ENCODE results near the gene TRIOBP. TPM values are rescaled to one million over a fixed set of nuclear protein-coding genes. Genes with fewer than 3 reads are reported as not detected.

Gene TRIOBP
- total and polyA plus RNA-seq, 2 of the 13 experiments (the other 11 are each of a cell fraction or from before 2014, with no cell fraction given), result 6.1 to 15.4 TPM

DNA sequence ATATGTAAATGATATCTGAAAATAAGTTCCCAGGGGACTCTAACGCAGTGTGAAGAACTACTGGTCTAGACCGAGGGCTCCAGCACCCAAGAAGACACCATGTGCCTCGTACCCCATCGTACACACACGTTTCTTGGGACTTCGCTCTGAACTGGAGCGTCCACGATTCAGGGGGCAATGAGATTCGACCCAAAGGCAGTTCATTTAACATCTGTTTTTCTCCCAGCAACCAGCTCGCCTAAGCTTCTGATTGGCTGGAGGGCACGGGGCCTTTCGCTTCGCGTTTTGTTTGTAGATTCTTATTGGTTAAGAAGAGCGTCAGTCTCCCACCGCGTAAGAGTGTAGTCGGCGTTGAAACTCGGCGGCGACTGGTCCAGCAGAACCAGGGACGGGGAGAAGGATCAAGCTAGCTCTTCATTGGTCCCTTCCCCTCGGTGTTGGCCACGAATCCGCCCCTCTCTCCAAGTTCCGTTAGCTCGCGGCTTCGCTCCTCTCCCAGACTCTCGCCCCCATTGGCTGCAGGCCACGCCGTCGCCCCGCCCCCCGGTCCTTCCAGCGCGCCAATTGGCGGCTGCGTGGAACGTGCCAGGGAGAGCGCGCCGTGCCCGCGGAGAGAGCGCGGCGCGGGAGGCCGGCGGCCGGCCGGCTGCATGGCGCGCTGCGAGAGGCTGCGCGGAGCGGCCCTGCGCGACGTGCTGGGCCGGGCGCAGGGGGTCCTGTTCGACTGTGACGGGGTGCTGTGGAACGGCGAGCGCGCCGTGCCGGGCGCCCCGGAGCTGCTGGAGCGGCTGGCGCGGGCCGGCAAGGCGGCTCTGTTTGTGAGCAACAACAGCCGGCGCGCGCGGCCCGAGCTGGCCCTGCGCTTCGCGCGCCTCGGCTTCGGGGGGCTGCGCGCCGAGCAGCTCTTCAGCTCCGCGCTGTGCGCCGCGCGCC, 38.4 kb upstream of the TRIOBP start, which contains the start of gene PDXP (continued):
- TF ChIP-seq RAD51 (IDR thresholded peaks at IDR 0.05; ENCODE audit: borderline replicate concordance), result no peak
- TF ChIP-seq, protein P1, sequence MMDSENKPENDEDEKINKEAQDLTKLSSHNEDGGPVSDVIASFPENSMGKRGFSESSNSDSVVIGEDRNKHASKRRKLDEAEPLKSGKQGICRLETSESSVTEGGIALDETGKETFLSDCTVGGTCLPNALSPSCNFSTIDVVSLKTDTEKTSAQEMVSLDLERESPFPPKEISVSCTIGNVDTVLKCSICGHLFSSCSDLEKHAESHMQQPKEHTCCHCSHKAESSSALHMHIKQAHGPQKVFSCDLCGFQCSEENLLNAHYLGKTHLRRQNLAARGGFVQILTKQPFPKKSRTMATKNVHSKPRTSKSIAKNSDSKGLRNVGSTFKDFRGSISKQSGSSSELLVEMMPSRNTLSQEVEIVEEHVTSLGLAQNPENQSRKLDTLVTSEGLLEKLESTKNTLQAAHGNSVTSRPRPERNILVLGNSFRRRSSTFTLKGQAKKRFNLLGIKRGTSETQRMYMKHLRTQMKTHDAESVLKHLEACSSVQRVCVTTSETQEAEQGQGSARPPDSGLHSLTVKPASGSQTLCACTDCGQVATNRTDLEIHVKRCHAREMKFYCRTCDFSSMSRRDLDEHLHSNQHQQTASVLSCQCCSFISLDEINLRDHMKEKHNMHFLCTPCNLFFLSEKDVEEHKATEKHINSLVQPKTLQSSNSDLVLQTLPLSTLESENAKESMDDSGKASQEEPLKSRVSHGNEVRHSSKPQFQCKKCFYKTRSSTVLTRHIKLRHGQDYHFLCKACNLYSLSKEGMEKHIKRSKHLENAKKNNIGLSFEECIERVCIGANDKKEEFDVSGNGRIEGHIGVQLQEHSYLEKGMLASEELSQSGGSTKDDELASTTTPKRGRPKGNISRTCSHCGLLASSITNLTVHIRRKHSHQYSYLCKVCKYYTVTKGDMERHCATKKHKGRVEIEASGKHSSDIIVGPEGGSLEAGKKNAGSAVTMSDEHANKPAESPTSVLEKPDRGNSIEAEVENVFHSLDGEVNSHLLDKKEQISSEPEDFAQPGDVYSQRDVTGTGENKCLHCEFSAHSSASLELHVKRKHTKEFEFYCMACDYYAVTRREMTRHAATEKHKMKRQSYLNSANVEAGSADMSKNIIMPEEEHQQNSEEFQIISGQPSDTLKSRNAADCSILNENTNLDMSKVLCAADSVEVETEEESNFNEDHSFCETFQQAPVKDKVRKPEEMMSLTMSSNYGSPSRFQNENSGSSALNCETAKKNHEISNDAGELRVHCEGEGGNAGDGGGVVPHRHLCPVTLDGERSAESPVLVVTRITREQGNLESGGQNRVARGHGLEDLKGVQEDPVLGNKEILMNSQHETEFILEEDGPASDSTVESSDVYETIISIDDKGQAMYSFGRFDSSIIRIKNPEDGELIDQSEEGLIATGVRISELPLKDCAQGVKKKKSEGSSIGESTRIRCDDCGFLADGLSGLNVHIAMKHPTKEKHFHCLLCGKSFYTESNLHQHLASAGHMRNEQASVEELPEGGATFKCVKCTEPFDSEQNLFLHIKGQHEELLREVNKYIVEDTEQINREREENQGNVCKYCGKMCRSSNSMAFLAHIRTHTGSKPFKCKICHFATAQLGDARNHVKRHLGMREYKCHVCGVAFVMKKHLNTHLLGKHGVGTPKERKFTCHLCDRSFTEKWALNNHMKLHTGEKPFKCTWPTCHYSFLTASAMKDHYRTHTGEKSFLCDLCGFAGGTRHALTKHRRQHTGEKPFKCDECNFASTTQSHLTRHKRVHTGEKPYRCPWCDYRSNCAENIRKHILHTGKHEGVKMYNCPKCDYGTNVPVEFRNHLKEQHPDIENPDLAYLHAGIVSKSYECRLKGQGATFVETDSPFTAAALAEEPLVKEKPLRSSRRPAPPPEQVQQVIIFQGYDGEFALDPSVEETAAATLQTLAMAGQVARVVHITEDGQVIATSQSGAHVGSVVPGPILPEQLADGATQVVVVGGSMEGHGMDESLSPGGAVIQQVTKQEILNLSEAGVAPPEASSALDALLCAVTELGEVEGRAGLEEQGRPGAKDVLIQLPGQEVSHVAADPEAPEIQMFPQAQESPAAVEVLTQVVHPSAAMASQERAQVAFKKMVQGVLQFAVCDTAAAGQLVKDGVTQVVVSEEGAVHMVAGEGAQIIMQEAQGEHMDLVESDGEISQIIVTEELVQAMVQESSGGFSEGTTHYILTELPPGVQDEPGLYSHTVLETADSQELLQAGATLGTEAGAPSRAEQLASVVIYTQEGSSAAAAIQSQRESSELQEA (CRISPR knock-in tag; IDR thresholded peaks at IDR 0.05; ENCODE audit: not compliant biosample characterization), result no peak
- no peak for TF ChIP-seq ZKSCAN8 (CRISPR knock-in tag; IDR thresholded peaks at IDR 0.05; ENCODE audit: borderline replicate concordance)
- TF ChIP-seq RORA (CRISPR knock-in tag; IDR thresholded peaks at IDR 0.05), result no peak
- peak; percentile 20; the same call in 1 of the 2 replicates for TF ChIP-seq ELF1 (CRISPR knock-in tag; IDR thresholded peaks at IDR 0.05)
- TF ChIP-seq CREM (IDR thresholded peaks at IDR 0.05), result peak; percentile 93
- no peak for TF ChIP-seq CREM (CRISPR knock-in tag; IDR thresholded peaks at IDR 0.05)
- no peak for TF ChIP-seq ZNF572 (CRISPR knock-in tag; IDR thresholded peaks at IDR 0.05)
- TF ChIP-seq ATF5 (CRISPR knock-in tag; IDR thresholded peaks at IDR 0.05; ENCODE audit: low read depth), result no peak
- TF ChIP-seq, protein P2, sequence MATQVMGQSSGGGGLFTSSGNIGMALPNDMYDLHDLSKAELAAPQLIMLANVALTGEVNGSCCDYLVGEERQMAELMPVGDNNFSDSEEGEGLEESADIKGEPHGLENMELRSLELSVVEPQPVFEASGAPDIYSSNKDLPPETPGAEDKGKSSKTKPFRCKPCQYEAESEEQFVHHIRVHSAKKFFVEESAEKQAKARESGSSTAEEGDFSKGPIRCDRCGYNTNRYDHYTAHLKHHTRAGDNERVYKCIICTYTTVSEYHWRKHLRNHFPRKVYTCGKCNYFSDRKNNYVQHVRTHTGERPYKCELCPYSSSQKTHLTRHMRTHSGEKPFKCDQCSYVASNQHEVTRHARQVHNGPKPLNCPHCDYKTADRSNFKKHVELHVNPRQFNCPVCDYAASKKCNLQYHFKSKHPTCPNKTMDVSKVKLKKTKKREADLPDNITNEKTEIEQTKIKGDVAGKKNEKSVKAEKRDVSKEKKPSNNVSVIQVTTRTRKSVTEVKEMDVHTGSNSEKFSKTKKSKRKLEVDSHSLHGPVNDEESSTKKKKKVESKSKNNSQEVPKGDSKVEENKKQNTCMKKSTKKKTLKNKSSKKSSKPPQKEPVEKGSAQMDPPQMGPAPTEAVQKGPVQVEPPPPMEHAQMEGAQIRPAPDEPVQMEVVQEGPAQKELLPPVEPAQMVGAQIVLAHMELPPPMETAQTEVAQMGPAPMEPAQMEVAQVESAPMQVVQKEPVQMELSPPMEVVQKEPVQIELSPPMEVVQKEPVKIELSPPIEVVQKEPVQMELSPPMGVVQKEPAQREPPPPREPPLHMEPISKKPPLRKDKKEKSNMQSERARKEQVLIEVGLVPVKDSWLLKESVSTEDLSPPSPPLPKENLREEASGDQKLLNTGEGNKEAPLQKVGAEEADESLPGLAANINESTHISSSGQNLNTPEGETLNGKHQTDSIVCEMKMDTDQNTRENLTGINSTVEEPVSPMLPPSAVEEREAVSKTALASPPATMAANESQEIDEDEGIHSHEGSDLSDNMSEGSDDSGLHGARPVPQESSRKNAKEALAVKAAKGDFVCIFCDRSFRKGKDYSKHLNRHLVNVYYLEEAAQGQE (IDR thresholded peaks at IDR 0.05; ENCODE audit: borderline replicate concordance in 1 of 2, low read depth in 1 of 2, low read length in 2 of 2), result no peak
- 0 out of 2 replicates have a peak, but pooled peaks have one; percentile 38 for TF ChIP-seq NR2C2 (CRISPR knock-in tag; IDR thresholded peaks at IDR 0.05; ENCODE audit: borderline replicate concordance)
- TF ChIP-seq NR1H2 (CRISPR knock-in tag; IDR thresholded peaks at IDR 0.05; ENCODE audit: borderline replicate concordance, low read depth), result no peak
- TF ChIP-seq THAP8 (CRISPR knock-in tag; IDR thresholded peaks at IDR 0.05; ENCODE audit: borderline replicate concordance), result no peak
- no peak for TF ChIP-seq ZNF672 (CRISPR knock-in tag; IDR thresholded peaks at IDR 0.05)
- TF ChIP-seq ZNF12 (CRISPR knock-in tag; IDR thresholded peaks at IDR 0.05), result no peak
